HEK293T (cell line): ENCODE measurements around the gene SLC5A10.
"Not testable (repeated sequence)": the region's sequence is repeated elsewhere in the genome, so short reads cannot be mapped to it uniquely, and the experiment has no call there.

Experiments
- BHLHE40 ChIP-seq: fragments of 450-650 bp; IDR thresholded peaks from 2 replicates; pipeline ENCODE4 v1.6.1; 2016; ENCODE audit warnings: mild to moderate bottlenecking, moderate library complexity, borderline replicate concordance
- L3MBTL2 ChIP-seq: fragments of 450-650 bp; conservative IDR thresholded peaks from 2 replicates; pipeline ENCODE4 v1.6.1; 2016; ENCODE audit warnings: mild to moderate bottlenecking
- SP1 ChIP-seq: fragments of 450-650 bp; IDR thresholded peaks from 2 replicates; pipeline ENCODE4 v1.6.1; 2017
- SUZ12 ChIP-seq: fragments of 450-650 bp; IDR thresholded peaks from 2 replicates; pipeline ENCODE4 v1.6.1; 2016; ENCODE audit warnings: mild to moderate bottlenecking
- TARDBP ChIP-seq: fragments of 450-650 bp; IDR thresholded peaks from 2 replicates; pipeline ENCODE4 v1.6.1; 2016

- TF ChIP-seq SP1, TARDBP, SUZ12, L3MBTL2, BHLHE40: not testable (repeated sequence)
Observed at GRCh38 chr17:19064378-19064777, 112.4 kb downstream of the SLC5A10 start.
